Measurements from ENCODE around the gene GPHN.
"Not testable (repeated sequence)": the region's sequence is repeated elsewhere in the genome, so short reads cannot be mapped to it uniquely, and the experiment has no call there.

GPHN gene

DNA sequence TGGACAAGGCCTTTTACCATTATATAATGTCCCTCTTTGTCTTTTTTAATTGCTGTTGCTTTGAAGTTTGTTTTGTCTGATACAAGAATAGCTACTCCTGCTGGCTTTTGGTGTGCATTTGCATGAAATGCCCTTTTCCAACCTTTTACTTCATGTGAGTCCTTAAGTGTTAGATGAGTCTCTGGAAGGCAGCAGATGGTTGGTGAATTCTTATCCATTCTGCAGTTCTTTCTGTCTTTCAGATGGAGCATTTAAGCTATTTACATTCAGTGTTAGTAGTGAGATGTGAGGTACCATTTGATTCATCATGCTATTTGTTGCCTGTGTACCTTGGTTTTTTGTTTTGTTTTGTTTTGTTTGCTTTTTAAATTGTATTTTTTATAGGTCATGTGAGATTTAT lies 208.3 kb downstream of the GPHN start:
- no peak for DNase-seq (ENCODE audit: low read depth)
- no peak overlapping the region for H3K4me3 ChIP-seq (ENCODE audit: low read depth, low read length)
- TF ChIP-seq, protein P1, sequence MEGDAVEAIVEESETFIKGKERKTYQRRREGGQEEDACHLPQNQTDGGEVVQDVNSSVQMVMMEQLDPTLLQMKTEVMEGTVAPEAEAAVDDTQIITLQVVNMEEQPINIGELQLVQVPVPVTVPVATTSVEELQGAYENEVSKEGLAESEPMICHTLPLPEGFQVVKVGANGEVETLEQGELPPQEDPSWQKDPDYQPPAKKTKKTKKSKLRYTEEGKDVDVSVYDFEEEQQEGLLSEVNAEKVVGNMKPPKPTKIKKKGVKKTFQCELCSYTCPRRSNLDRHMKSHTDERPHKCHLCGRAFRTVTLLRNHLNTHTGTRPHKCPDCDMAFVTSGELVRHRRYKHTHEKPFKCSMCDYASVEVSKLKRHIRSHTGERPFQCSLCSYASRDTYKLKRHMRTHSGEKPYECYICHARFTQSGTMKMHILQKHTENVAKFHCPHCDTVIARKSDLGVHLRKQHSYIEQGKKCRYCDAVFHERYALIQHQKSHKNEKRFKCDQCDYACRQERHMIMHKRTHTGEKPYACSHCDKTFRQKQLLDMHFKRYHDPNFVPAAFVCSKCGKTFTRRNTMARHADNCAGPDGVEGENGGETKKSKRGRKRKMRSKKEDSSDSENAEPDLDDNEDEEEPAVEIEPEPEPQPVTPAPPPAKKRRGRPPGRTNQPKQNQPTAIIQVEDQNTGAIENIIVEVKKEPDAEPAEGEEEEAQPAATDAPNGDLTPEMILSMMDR (IDR thresholded peaks at IDR 0.05; ENCODE audit: insufficient read depth, low read depth, low read length, missing control alignments): no peak

DNA sequence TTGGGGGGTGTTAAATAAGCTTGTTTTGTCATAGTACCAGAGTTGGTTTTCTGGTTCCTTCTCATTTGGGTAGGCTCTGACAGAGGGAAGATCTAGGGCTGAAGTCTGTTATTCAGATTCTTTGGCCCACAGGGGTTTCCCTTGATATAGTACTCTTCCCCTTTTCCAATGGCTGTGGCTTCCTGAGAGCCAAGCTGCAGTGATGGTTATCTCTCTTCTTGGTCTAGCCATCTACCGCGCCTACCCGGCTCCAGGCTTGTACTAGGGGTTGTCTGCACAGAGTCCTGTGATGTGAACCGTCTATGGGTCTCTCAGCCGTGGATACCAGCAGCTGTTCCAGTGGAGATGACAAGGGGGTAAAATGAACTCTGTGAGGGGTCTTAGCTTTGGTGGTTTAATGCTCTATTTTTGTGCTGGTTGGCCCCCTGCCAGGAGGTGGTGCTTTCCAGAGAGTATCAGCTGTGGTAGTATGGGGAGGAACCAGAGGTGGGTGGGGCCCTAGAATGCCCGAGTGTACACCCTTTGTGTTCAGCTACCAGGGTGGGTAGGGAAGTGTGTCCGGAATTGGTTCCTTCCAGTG lies 209.7 kb downstream of the GPHN start:
- H3K4me3 ChIP-seq (ENCODE audit: low read depth, low read length): no peak overlapping the region
- no peak for DNase-seq (ENCODE audit: low read depth)
- TF ChIP-seq, protein P1 (IDR thresholded peaks at IDR 0.05; ENCODE audit: insufficient read depth, low read depth, low read length, missing control alignments): no peak

DNA sequence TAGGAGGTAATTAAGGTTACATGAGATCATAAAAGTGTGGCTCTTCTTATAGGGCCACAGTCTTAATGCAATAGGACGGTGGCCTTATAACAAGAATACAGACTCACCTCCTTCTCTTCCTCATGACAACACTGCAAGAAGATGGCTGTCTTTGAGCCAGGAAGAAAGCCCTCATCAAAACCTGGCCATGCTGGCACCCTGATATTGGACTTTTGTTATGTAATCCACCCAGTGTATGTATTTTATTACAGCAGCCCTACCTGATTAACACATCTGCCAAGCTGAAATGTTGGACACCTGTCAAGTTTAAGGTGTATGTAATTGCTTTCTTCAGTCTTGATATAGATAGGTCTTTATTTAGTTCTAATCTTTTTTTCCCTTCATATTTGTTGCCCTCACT lies 217.0 kb downstream of the GPHN start:
- TF ChIP-seq, protein P1 (IDR thresholded peaks at IDR 0.05; ENCODE audit: insufficient read depth, low read depth, low read length, missing control alignments): no peak
- H3K4me3 ChIP-seq (ENCODE audit: low read depth, low read length): no peak overlapping the region
- no peak for DNase-seq (ENCODE audit: low read depth)

DNA sequence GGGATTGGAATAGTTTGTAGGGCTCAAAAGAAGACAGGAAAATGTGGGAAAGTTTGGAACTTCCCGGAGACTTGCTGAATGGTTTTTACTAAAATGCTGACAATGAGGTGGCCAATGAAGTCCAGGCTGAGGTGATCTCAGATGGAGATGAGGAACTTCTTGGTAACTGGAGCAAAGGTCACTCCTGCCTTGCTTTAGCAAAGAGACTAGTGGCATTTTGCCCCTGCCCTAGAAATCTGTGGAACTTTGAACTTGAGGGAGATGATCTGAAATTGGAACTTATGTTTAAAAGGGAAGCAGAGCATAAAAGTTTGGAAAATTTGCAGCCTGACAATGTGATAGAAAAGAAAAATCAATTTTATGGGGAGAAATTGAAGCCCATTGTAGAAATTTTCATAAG lies 223.4 kb downstream of the GPHN start:
- not testable (repeated sequence) for DNase-seq (ENCODE audit: low read depth); H3K4me3 ChIP-seq (ENCODE audit: low read depth, low read length)

DNA sequence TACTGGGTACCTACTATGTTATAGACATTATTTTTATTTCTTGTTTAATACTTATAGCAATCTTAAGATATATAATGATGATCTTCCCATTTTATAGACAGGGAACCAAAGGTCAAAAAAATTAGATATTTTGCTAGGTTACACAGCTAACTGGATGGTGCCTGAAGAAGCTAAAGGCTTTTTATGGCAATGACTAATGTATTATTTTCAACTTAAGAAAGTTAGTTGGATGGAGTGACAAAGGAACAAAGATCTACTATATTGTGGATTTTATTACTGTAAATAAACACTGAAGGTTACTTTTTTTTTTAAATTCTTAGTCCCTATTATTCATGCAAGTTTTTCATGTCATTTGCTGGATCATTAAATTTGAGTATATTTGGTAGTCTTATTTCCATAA lies 227.9 kb downstream of the GPHN start:
- no peak overlapping the region for H3K4me3 ChIP-seq (ENCODE audit: low read depth, low read length)
- DNase-seq (ENCODE audit: low read depth): no peak
- TF ChIP-seq, protein P1 (IDR thresholded peaks at IDR 0.05; ENCODE audit: insufficient read depth, low read depth, low read length, missing control alignments): no peak

DNA sequence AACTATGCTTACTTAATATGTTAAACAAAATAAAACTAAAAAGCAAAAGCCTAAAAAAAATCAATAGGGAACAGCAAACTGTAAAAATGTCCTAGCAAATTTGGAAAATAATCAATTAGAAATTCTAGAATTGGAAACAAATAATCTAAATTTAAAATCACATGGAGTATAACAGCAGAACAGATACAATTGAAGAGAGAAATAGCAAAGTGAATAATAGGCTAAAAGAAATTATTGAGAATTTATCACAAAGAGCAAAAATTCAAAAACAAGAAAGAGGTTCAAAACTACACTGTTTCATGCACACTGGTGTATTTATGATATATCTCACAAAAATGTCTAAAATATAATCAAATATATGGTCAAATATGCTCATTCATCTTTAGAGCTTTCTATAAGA lies 231.9 kb downstream of the GPHN start:
- TF ChIP-seq, protein P1 (IDR thresholded peaks at IDR 0.05; ENCODE audit: insufficient read depth, low read depth, low read length, missing control alignments): no peak
- no peak overlapping the region for H3K4me3 ChIP-seq (ENCODE audit: low read depth, low read length)
- DNase-seq (ENCODE audit: low read depth): no peak

DNA sequence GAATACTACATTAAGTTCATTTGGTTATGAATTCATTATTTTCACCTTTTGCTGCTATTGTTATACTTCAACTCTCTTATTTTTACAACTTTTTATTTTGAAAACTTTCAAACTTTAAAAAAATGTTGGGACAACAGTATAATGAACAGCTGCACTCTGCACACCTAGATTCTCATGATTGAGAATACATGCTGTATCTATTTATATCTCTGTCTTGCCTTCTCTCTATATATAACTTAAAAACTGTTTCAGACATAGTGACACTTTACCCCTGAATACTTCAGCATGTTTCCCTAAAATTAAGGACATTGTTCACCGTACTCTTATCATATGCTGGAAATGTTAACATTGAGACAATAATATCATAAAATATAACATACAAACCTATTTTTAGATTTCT lies 237.1 kb downstream of the GPHN start:
- no peak overlapping the region for H3K4me3 ChIP-seq (ENCODE audit: low read depth, low read length)
- TF ChIP-seq, protein P1 (IDR thresholded peaks at IDR 0.05; ENCODE audit: insufficient read depth, low read depth, low read length, missing control alignments): no peak
- DNase-seq (ENCODE audit: low read depth): no peak

All from GM12865 (cell line).